GM12878 (cell line): Measurements from ENCODE around the gene DLG1.

Source experiments
- CTCF ChIP-seq, 3 experiments: IDR thresholded peaks in 2 of 3; conservative IDR thresholded peaks in 1 of 3; 2 replicates each; pipeline ENCODE4 v1.5.1; 2011; ENCODE audit warnings: low read depth in 3 of 3, low read length in 3 of 3, mild to moderate bottlenecking in 3 of 3, control low read depth in 2 of 3, moderate library complexity in 2 of 3, inconsistent platforms in 1 of 3, mixed read lengths in 1 of 3; ENCODE audit not compliant: control insufficient read depth in 2 of 3, insufficient read depth in 1 of 3; ENCODE audit errors: extremely low read depth in 1 of 3
- E4F1 ChIP-seq: fragments of 450-650 bp; IDR thresholded peaks from 2 replicates; pipeline ENCODE4 v1.6.1; 2018; ENCODE audit warnings: borderline replicate concordance, mild to moderate bottlenecking; ENCODE audit not compliant: partially characterized antibody
- EP300 ChIP-seq, 2 experiments: fragments of 150-350 bp in 1 of 2; IDR thresholded peaks; 2 replicates each; pipeline ENCODE4 v1.6.1; 2011 to 2012; ENCODE audit warnings: low read depth in 2 of 2, low read length in 2 of 2, borderline replicate concordance in 1 of 2, improper control_type of control experiment in 1 of 2, inconsistent platforms in 1 of 2; ENCODE audit not compliant: control insufficient read depth in 1 of 2
- NFIC ChIP-seq: IDR thresholded peaks from 2 replicates; pipeline ENCODE4 v1.6.1; 2012; ENCODE audit warnings: low read depth, mild to moderate bottlenecking, inconsistent platforms, low read length, moderate library complexity
- NFXL1 ChIP-seq: fragments of 450-650 bp; IDR thresholded peaks from 2 replicates; pipeline ENCODE4 v1.6.1; 2017; ENCODE audit warnings: antibody characterized with exemption, mild to moderate bottlenecking, borderline replicate concordance
- POLR2A ChIP-seq: IDR thresholded peaks from 2 replicates; pipeline ENCODE4 v1.6.1; 2011; ENCODE audit warnings: low read depth, mild to moderate bottlenecking, low read length
- RAD21 ChIP-seq: IDR thresholded peaks from 2 replicates; pipeline ENCODE4 v1.6.1; 2011; ENCODE audit warnings: mild to moderate bottlenecking, low read depth, low read length, moderate library complexity; ENCODE audit not compliant: insufficient read depth
- RAD51 ChIP-seq: fragments of 450-650 bp; IDR thresholded peaks from 2 replicates; pipeline ENCODE4 v1.6.1; 2016; ENCODE audit warnings: moderate library complexity, mild to moderate bottlenecking, inconsistent platforms
- REST ChIP-seq: IDR thresholded peaks from 2 replicates; pipeline ENCODE4 v1.6.1; 2012; ENCODE audit warnings: mild to moderate bottlenecking, low read depth, low read length
- SP1 ChIP-seq: IDR thresholded peaks from one replicate; pipeline ENCODE4 v1.6.1; 2011; ENCODE audit warnings: low read depth, low read length
- USF2 ChIP-seq: IDR thresholded peaks from 2 replicates; pipeline ENCODE4 v1.6.1; 2011; ENCODE audit warnings: low read depth, low read length, improper control_type of control experiment, borderline replicate concordance
- ZNF207 ChIP-seq: fragments of 450-650 bp; IDR thresholded peaks from 2 replicates; pipeline ENCODE4 v1.6.1; 2014; ENCODE audit warnings: antibody characterized with exemption, mild to moderate bottlenecking, borderline replicate concordance
- ZNF592 ChIP-seq: fragments of 450-650 bp; IDR thresholded peaks from 2 replicates; pipeline ENCODE4 v1.6.1; 2017; ENCODE audit warnings: mild to moderate bottlenecking, moderate library complexity
- ZZZ3 ChIP-seq: IDR thresholded peaks from 2 replicates; pipeline ENCODE4 v1.6.1; 2011; ENCODE audit warnings: low read depth; ENCODE audit not compliant: control insufficient read depth, insufficient read length

GRCh38 chr3:197202694-197203093, 95.7 kb downstream of the DLG1 start:
- TF ChIP-seq EP300 (IDR thresholded peaks at IDR 0.05; ENCODE audit: borderline replicate concordance in 1 of 2, control insufficient read depth in 1 of 2, low read depth in 2 of 2, low read length in 2 of 2) (no peak), ZZZ3 (no peak), NFXL1 (no peak), CTCF (IDR thresholded peaks at IDR 0.05 in 2 of 3, conservative IDR thresholded peaks at IDR 0.05 in 1 of 3; ENCODE audit: control insufficient read depth in 2 of 3, extremely low read depth in 1 of 3, insufficient read depth in 1 of 3, low read depth in 3 of 3, low read length in 3 of 3) (no peak), USF2 (no peak), REST (no peak), POLR2A (no peak), ZNF592 (no peak), E4F1 (no peak), RAD51 (no peak), ZNF207 (no peak), RAD21 (no peak), NFIC (no peak), SP1 (no peak)
